Cardiac muscle cell (in vitro differentiated cells and primary cell): ENCODE measurements around the gene BRINP1. TPM values are rescaled to one million over a fixed set of nuclear protein-coding genes. Genes with fewer than 3 reads are reported as not detected.
A peak's percentile ranks its signal among the peaks of the same experiment; 100 is the strongest.

Experiments used
- DNase-seq, 2 donors: peaks; one replicate each; pipeline versions ENCODE4 v3.0.0 to v3.0.0-alpha.2; 2010 to 2017; ENCODE audit warnings: low read depth in 1 of 2, low spot score in 1 of 2
- H3K27ac ChIP-seq: fragments of 200-600 bp; sonication (generic); 2 replicates; pipeline ENCODE4 v1.5.1; 2016
- H3K27me3 ChIP-seq: fragments of 200-600 bp; sonication (generic); 2 replicates; pipeline ENCODE4 v1.6.0; 2016; ENCODE audit warnings: control low read depth
- H3K36me3 ChIP-seq: fragments of 200-600 bp; sonication (generic); 2 replicates; pipeline ENCODE4 v1.5.1; 2016; ENCODE audit warnings: control low read depth
- H3K4me1 ChIP-seq: fragments of 200-600 bp; sonication (generic); 2 replicates; pipeline ENCODE4 v1.8.1; 2017; ENCODE audit warnings: low read depth, mild to moderate bottlenecking, mixed run types
- H3K4me3 ChIP-seq: fragments of 200-600 bp; sonication (generic); 2 replicates; pipeline ENCODE4 v1.5.1; 2016; ENCODE audit warnings: mild to moderate bottlenecking
- H3K9me3 ChIP-seq: fragments of 200-600 bp; sonication (generic); 2 replicates; pipeline ENCODE4 v1.5.1; 2017; ENCODE audit warnings: low read depth, mild to moderate bottlenecking, control low read depth
- CTCF ChIP-seq: IDR thresholded peaks from 2 replicates; pipeline ENCODE4 v1.5.1; 2012; ENCODE audit warnings: low read depth, mild to moderate bottlenecking, low read length
- polyA plus RNA-seq: library from polyadenylated mRNA; unstranded; fragments of >200 nt; fragmentation: Nextera tagmentation; extraction: Ambion mirVana; gene quantifications from 2 replicates; pipeline ENCODE4 v1.2.1, GENCODE V29; 2016
- total RNA-seq: library from RNA; depleted of rRNA; stranded (reverse); fragments of >200 nt; gene quantifications from 2 replicates; pipeline ENCODE4 v1.2.3, GENCODE V29; 2016

The BRINP1 gene
- 5.2 and 8.2 TPM in 2 replicates for total RNA-seq
- 4.5 and 4.9 TPM in 2 replicates for polyA plus RNA-seq

DNA sequence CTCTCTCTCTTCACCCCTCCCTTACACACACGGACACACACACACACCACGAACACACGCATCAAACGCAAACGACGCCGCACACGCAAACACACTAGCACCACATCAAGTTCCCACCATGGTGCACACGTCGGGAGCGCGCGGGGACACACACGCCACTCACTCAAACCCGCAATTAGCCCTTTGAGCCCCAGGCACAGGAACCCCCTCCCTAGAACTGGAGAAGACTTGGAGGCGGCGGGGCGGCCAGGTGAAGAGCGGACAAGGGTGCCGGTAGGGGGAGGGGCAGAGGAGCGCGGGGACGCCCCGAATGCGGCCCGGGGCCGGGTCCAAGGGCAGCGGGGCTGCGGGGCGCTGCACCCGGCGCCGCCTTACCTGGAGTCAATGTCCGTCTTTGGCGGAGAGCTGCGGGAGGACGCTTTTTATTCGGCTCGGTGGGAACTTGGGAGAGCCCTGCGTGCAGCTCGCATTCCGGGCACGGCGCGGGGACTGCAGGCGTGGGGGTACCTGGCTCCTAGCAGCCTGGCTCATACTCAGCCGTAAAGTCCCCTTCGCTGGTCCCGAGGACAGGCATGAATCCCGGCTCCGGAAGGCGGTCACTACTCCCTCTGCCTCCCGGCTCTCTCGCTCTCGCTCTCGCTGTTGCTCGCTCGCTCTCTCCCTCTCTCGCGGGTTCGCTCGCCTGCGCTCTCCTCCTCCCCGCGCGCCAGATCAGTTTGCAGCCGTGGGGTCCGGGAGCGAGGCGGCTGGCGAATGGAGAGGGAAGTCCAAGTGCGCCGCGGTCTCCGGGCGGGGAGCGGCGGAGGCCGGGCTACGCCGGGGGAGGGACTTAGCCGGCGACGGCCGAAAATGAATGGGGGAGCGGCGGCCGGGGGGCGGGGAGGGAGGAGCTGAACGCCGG, at the start of gene BRINP1:
TSS of gene BRINP1 (minus strand) at position 755 of the 901 bp plus-strand sequence. CDS start 56,080 bp downstream, outside the sequence.
- Histone ChIP-seq H3K9me3 (no peaks in the 10 kb centered on the region), H3K4me1 (no peaks in the 10 kb centered on the region), H3K27ac (no peak within 1 kb of the TSS), H3K36me3 (no peaks in the 10 kb centered on the region), H3K27me3 (peaks cover 14% of the 10 kb centered on the region), H3K4me3 (peak within 1 kb of the TSS; percentile 49)
- peak; percentile 46 to 90 for DNase-seq
- TF ChIP-seq CTCF = no peak

DNA sequence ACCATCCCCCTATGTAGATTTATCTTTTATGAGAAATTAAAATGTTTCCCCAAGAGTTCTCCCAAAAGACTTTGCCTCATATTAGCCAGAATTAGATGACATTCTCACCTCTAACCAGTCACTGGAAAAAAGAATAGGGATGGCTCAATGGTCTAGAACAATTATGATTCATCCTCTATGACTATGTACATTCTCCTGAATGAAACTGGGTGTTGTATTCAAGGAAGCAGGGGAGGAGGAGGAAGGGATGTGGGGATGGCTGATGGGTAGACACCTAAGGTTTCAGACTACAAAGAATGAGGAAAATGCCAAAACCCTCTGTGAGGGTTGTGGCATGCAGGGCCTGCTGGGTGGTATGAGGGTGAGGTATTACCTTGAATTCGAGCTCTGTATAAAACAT, 49.5 kb upstream of the BRINP1 start:
- H3K4me3 ChIP-seq = no peak overlapping the region
- H3K9me3 ChIP-seq = no peaks in the 10 kb centered on the region
- no peak overlapping the region for H3K27ac ChIP-seq
- no peak for DNase-seq
- no peaks in the 10 kb centered on the region for H3K4me1 ChIP-seq
- TF ChIP-seq CTCF = no peak
- no peaks in the 10 kb centered on the region for H3K36me3 ChIP-seq
- no peaks in the 10 kb centered on the region for H3K27me3 ChIP-seq

DNA sequence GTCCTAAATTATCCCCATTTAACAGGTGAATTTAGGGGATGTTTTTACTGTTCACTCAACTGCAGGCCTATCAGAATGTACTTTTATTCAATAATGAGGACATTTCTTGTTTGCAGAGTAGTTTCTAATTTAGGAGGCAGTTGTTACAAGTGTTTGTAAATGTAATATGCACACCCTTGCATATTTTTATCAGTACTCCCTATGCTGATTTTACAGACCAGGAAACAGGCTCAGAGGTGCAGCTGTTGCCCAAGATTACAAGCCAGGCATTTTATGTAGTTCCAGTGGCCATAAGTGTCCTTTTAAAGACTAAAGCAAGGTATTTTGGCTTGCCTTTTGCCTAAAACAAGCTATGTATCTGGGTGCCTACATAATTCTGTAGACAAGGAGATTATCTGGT, 47.6 kb upstream of the BRINP1 start:
- H3K27ac ChIP-seq = no peak overlapping the region
- H3K9me3 ChIP-seq = no peaks in the 10 kb centered on the region
- no peak overlapping the region for H3K4me3 ChIP-seq
- DNase-seq = no peak
- H3K36me3 ChIP-seq = no peaks in the 10 kb centered on the region
- no peaks in the 10 kb centered on the region for H3K27me3 ChIP-seq
- no peaks in the 10 kb centered on the region for H3K4me1 ChIP-seq
- no peak for TF ChIP-seq CTCF

DNA sequence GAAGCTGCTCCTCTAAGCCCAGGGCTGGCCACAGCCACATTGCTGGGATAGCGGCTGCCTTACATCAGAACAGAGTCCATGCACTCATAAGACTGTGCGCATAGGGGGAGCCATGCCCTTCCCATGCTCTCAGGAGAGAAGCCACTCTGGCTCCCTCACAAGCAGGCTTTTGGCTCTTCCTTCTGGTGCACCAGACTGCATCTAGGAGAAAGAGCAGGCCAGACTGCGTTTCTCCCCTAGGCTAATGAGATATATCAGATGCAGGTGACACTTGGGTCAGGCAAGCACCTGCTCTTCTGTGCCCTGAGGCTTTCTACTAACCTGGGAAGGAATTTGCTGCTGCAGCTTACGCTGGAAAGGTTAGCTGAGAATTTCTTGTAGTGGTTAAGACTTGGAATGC, 43.2 kb upstream of the BRINP1 start:
- Histone ChIP-seq H3K4me1 (no peaks in the 10 kb centered on the region), H3K4me3 (no peak overlapping the region), H3K36me3 (no peaks in the 10 kb centered on the region), H3K9me3 (no peaks in the 10 kb centered on the region), H3K27me3 (no peaks in the 10 kb centered on the region), H3K27ac (no peak overlapping the region)
- no peak for TF ChIP-seq CTCF
- DNase-seq = no peak

DNA sequence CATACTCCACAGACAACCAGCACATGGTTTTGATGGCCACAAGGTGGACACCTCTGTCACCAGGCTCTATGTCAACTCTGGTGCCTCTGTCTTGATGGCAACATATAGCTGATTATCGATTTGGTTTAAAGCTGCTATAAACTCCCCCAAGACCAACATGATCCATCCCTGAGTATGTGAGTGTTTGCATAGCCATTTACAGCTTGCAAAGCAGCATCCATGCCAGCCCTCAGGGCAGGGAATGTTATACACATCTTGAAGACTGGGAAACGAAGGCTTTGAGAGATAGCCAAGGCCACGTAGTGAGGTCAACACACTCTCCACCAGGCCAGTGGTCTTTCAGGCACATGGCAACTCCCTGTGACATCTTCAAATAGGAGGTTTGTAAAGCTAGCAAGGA, 40.3 kb upstream of the BRINP1 start:
- no peaks in the 10 kb centered on the region for H3K4me1 ChIP-seq
- no peak overlapping the region for H3K4me3 ChIP-seq
- no peaks in the 10 kb centered on the region for H3K27me3 ChIP-seq
- no peak for DNase-seq
- no peaks in the 10 kb centered on the region for H3K9me3 ChIP-seq
- no peaks in the 10 kb centered on the region for H3K36me3 ChIP-seq
- no peak overlapping the region for H3K27ac ChIP-seq
- no peak for TF ChIP-seq CTCF
